ENCODE results near the gene MIOX.
A peak's percentile ranks its signal among the peaks of the same experiment; 100 is the strongest.
"Not testable (repeated sequence)": the region's sequence is repeated elsewhere in the genome, so short reads cannot be mapped to it uniquely, and the experiment has no call there.

The MIOX gene

DNA sequence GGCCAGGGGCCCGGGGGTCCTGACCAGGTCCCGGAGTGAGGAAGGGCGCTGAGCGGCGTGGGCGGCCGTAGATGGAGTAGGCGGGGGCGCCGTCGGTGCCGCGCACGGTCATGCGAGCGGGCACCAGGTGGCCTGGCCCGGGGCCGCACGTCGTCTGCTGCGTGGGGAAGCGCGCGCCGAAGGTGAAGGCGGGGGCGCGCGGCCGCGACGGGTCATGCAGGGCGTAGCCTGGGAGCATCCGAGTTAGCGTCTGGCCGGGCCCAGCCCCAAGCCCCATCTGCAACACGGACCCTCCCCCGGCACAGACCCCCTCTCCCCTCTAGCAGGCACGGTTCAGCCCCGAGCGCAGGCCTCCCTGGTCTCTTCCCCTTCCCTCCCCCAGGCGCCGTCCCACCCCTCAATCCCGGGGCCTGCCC lies 44.9 kb downstream of the MIOX start:
- peak; percentile 8 for DNase-seq

DNA sequence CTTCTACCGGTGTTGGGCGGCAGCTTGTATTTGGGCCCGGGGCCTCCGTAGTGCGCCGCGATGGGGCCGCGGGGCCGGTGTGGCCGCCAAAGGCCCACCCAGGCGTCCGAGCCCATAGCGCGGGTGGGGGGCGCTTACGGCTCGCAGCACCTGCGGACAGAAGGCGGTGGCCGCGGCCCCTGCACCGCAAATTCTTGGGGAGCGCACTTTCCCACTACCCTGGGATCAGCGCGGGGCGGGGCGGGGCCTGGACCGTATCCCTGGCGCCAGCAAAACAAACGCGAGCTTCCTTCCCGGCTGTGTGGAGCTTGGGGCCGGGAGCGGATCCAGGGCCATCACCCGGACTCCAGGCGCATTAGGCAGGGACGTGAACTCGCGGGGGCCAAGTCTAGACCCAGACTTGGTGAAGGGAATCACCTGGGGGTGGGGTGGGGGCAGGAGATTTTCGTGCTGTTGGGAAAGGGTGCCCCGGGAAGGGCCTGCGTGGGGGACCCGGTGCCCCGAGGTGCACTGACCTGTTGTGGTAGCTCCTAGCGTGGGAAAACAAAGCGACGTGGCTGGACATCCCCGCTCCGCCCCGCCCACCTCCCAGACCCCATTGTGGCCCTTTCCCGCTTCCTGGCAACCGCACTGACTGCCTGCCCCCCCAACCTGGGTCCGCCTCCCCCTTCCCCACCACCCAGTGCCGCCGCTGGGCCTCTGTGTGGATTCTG lies 45.5 kb downstream of the MIOX start:
- DNase-seq = peak; percentile 30

DNA sequence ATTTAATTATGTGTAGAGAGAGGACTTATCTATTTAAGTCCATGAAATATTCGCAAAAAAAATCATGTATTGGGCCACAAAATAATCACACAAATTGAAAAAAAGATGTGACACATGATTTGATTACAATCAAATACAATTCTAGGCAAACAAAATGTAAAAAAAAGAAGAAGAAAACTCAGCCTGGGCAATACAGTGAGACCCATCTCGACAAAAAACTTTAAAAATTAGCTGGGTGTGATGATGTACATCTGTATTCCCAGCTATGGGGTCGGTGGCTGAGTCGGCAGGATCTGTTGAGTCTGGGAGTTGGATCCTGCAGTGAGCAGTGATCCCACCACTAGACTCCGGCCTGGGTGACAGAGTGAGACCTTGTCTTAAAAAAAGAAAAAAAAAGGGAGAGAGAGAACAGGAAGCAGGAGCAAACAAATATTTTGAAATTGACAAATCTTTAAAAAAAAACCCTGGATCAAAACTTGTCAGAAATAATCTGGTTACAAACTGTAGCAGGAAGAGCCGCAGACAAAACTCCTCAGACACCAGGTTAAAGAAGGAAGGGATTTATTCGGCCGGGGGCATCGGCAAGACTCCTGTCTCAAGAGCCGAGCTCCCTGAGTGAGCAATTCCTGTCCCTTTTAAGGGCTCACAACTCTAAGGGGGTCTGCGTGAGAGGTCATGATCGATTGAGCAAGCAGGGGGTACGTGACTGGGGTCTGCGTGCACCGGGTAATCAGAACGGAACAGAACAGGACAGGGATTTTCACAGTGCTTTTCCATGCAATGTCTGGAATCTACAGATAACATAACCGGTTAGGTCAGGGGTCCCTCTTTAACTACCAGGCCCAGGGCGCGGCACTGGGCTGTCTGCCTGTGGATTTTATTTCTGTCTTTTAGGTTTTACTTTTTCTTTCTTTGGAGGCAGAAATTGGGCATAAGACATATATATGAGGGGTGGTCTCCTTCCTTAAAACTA lies 46.5 kb downstream of the MIOX start:
- no peak for DNase-seq

DNA sequence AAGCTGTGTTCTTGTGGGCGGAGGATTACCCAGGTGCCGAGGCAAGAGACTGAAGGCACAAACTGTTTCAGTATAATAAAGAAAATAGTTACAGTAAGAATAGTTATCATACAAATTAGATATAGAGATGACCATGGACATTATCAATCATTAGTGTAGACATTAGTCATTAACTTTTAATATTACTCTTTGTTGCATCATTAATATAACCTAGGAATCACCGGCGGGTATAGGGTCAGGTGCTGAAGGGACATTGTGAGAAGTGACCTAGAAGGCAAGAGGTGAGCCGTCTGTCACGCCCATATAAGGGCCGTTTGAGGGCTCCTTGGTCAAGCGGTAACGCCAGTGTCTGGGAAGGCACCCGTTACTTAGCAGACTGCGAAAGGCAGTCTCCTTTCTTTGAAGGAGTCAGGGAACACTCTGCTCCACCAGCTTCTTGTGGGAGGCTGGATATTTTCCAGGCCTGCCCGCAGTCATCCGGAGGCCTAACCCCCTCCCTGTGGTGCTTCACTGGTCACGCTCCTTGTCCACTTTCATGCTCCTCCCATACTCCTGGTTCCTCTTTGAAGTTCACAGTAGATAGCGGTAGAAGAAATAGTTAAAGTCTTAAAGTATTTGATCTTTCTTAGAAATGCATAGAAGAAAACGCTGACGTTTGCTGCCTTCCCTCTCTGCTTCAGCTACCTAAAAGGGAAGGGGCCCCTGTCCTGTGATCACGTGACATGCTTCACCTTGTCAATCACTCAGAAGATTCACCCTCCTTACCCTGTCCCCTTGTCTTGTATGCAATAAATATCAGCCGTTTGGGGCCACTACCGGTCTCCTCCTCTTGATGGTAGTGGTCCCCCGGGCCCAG lies 47.4 kb downstream of the MIOX start:
- DNase-seq = not testable (repeated sequence)

DNA sequence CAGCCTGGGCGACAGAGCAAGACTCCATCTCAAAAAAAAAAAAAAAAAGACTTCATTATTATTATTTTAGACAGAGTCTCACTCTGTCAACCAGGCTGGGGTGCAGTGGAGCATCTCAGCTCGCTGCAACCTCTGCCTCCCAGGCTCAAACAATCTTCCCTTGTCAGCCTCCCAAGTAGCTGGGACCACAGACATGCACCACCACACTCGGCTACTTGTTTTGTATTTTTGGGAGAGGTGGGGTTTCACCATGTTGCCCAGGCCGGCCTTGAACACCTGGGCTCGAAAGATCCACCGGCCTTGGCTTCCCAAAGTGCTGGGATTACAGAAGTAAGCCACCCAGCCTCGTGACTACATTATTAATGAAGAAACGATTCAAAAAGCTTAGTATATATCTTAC lies 48.5 kb downstream of the MIOX start:
- no peak for DNase-seq

DNA sequence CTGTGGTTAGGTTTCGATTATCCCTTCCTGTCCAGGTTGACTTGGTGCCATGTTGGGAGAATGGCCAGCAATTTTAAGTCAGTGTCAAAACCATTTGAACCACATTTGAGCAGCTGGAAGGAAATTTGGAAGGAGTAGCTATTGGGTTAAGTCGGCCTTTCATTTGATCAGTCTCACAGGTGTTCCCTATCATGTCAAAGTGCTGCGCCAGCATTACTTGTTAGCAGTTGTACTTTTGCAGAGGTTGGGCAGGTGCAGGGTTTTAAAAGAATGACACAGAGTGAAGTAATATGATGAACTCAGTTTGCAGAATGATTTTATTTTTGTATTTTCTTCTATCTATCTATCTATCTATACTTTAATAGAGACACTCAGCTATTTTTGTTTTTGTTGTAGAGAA lies 49.6 kb downstream of the MIOX start:
- no peak for DNase-seq

DNA sequence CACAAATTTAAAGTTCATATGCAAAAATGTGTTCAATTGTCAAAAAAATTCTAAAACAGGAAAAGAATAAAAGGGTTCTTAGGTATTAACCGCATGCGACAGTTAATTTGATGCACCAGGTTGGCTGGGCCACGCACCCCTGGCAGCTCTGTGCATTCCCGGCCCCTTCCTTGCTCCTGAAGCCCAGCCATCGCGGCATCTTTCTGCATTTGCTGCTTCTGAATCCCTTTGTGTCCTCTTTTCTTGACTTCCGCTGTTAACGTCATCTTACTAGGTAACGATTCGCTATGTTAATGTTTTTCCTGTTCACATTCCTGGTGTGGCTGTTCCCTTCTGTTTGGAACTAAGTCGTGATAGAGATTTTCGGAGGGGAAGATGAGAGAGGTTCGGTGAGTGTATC lies 51.1 kb downstream of the MIOX start:
- DNase-seq = no peak

All from NCI-H146 (cell line).